ENCODE results near the gene FBXL17.

Gene FBXL17

DNA sequence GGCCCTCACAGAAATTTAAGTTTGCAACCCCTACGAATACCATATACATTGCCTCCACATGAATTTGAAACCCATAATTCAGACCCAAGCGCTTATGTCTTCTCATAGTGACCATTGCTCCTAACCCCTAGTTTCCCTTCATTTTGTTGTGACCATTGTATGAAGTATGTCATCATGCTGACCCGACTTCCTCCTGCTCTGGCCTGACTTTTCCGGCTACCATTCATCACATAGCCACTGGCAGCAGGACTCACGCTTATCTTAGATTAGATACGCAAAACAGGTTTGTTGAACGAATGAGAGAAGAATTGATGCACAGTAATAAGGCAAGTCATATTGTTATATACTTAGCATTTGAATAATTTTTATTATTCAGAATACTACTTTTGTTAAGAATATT, 345.4 kb downstream of the FBXL17 start:
- no peak overlapping the region for H3K4me3 ChIP-seq (ENCODE audit: low read depth in 1 of 2, low read length in 2 of 2)
- H3K4me1 ChIP-seq (ENCODE audit: control insufficient read depth in 1 of 2, insufficient read depth in 2 of 2, low read length in 2 of 2), result no peaks in the 10 kb centered on the region
- no peaks in the 10 kb centered on the region for H3K9me3 ChIP-seq (ENCODE audit: control insufficient read depth in 1 of 2, low read length in 2 of 2)
- no peaks in the 10 kb centered on the region for H3K27me3 ChIP-seq (ENCODE audit: low read depth, low read length)
- no peak overlapping the region for H3K27ac ChIP-seq (ENCODE audit: low read length)
- no peaks in the 10 kb centered on the region for H3K36me3 ChIP-seq (ENCODE audit: control insufficient read depth in 1 of 2, insufficient read depth in 2 of 2, low read length in 2 of 2)

DNA sequence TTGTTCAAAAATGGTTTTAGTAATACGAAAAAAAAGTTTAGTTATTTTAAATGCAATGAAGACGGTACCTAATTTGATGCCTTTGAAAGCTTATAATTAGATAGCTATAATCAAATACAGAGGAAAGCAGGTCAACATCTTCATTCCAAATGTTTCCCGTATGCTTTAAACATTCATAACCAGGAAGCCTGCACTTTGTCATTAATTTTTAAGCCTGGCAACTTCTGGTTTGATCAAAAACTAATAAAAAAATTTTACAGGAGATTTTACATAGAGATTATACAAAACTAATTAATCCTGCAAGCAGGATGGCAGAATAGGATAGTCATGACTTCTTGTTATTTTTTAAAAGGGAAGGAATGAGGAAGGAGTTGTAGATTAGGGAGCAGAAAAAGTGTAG, 353.0 kb downstream of the FBXL17 start:
- H3K36me3 ChIP-seq (ENCODE audit: control insufficient read depth in 1 of 2, insufficient read depth in 2 of 2, low read length in 2 of 2), result no peaks in the 10 kb centered on the region
- no peaks in the 10 kb centered on the region for H3K9me3 ChIP-seq (ENCODE audit: control insufficient read depth in 1 of 2, low read length in 2 of 2)
- no peaks in the 10 kb centered on the region for H3K27me3 ChIP-seq (ENCODE audit: low read depth, low read length)
- H3K27ac ChIP-seq (ENCODE audit: low read length), result no peak overlapping the region
- H3K4me3 ChIP-seq (ENCODE audit: low read depth in 1 of 2, low read length in 2 of 2), result no peak overlapping the region
- no peaks in the 10 kb centered on the region for H3K4me1 ChIP-seq (ENCODE audit: control insufficient read depth in 1 of 2, insufficient read depth in 2 of 2, low read length in 2 of 2)

GRCh38 chr5:108028412-108028811, 353.5 kb downstream of the FBXL17 start:
- Histone ChIP-seq H3K4me1 (ENCODE audit: control insufficient read depth in 1 of 2, insufficient read depth in 2 of 2, low read length in 2 of 2) (no peaks in the 10 kb centered on the region), H3K27me3 (ENCODE audit: low read depth, low read length) (no peaks in the 10 kb centered on the region), H3K9me3 (ENCODE audit: control insufficient read depth in 1 of 2, low read length in 2 of 2) (no peaks in the 10 kb centered on the region), H3K27ac (ENCODE audit: low read length) (no peak overlapping the region), H3K36me3 (ENCODE audit: control insufficient read depth in 1 of 2, insufficient read depth in 2 of 2, low read length in 2 of 2) (no peaks in the 10 kb centered on the region), H3K4me3 (ENCODE audit: low read depth in 1 of 2, low read length in 2 of 2) (no peak overlapping the region)

DNA sequence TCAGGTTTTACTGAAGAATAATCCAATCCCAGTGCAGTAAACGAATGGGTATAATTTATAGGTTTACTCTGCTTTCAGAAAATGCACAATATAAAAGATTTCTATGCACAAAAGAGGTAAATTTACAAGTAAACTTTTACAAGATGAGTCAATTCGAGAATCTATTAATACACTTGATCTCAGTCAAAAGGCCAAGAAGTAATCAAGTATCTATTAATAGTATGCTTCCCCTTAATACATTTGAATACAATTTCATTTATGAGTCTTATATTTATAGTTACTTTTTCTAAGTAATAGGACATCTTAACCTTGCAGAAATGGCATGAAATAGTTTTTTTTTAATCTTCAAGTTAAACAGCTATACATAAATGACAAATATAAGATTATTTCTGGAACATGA, 355.9 kb downstream of the FBXL17 start:
- Histone ChIP-seq H3K27me3 (ENCODE audit: low read depth, low read length) (no peaks in the 10 kb centered on the region), H3K4me3 (ENCODE audit: low read depth in 1 of 2, low read length in 2 of 2) (no peak overlapping the region), H3K9me3 (ENCODE audit: control insufficient read depth in 1 of 2, low read length in 2 of 2) (no peaks in the 10 kb centered on the region), H3K36me3 (ENCODE audit: control insufficient read depth in 1 of 2, insufficient read depth in 2 of 2, low read length in 2 of 2) (no peaks in the 10 kb centered on the region), H3K27ac (ENCODE audit: low read length) (no peak overlapping the region), H3K4me1 (ENCODE audit: control insufficient read depth in 1 of 2, insufficient read depth in 2 of 2, low read length in 2 of 2) (no peaks in the 10 kb centered on the region)

DNA sequence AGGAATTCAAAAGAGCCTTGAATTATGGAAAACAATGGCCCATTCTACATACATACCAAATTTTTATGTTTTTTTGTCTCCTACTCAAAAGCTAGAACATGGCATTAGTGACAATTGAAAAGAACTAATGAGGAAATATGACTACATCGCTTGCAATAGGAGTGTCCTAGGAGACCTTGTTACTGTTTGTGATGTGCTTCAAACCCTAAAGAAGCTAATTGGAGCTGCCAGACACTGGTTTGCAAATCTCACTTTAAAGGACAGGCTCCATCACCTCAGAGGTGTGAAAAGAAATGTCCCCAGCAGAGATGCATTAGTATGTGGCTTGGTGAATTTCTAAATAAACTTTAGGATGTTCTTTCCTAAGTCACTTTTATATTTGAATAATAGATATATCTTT, 356.9 kb downstream of the FBXL17 start:
- no peaks in the 10 kb centered on the region for H3K36me3 ChIP-seq (ENCODE audit: control insufficient read depth in 1 of 2, insufficient read depth in 2 of 2, low read length in 2 of 2)
- H3K27ac ChIP-seq (ENCODE audit: low read length), result no peak overlapping the region
- no peaks in the 10 kb centered on the region for H3K9me3 ChIP-seq (ENCODE audit: control insufficient read depth in 1 of 2, low read length in 2 of 2)
- no peak overlapping the region for H3K4me3 ChIP-seq (ENCODE audit: low read depth in 1 of 2, low read length in 2 of 2)
- no peaks in the 10 kb centered on the region for H3K4me1 ChIP-seq (ENCODE audit: control insufficient read depth in 1 of 2, insufficient read depth in 2 of 2, low read length in 2 of 2)
- no peaks in the 10 kb centered on the region for H3K27me3 ChIP-seq (ENCODE audit: low read depth, low read length)

DNA sequence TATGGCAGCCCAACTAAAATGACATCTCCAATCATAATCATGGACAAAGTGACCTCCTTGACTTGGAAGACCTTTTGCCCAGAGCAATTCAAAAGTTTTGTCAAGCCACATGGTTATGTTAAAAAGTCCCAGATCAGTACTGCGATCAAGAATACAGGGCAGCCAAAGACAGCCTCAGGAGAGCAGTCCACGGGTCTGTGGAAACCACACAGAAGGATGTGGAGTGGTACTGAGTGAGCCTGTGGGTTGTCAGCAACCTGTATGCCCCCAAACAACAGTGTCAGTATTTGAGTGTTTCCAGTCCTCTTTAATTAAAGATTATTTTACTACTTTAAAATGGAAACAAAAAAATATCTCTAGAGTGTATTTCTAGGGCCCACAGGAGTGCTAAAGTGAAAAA, 365.8 kb downstream of the FBXL17 start:
- no peaks in the 10 kb centered on the region for H3K36me3 ChIP-seq (ENCODE audit: control insufficient read depth in 1 of 2, insufficient read depth in 2 of 2, low read length in 2 of 2)
- no peaks in the 10 kb centered on the region for H3K27me3 ChIP-seq (ENCODE audit: low read depth, low read length)
- no peak overlapping the region for H3K4me3 ChIP-seq (ENCODE audit: low read depth in 1 of 2, low read length in 2 of 2)
- H3K27ac ChIP-seq (ENCODE audit: low read length), result no peak overlapping the region
- H3K9me3 ChIP-seq (ENCODE audit: control insufficient read depth in 1 of 2, low read length in 2 of 2), result no peaks in the 10 kb centered on the region
- no peaks in the 10 kb centered on the region for H3K4me1 ChIP-seq (ENCODE audit: control insufficient read depth in 1 of 2, insufficient read depth in 2 of 2, low read length in 2 of 2)

GRCh38 chr5:108006791-108007190, 375.1 kb downstream of the FBXL17 start:
- no peaks in the 10 kb centered on the region for H3K4me1 ChIP-seq (ENCODE audit: control insufficient read depth in 1 of 2, insufficient read depth in 2 of 2, low read length in 2 of 2)
- H3K27ac ChIP-seq (ENCODE audit: low read length), result no peak overlapping the region
- no peaks in the 10 kb centered on the region for H3K9me3 ChIP-seq (ENCODE audit: control insufficient read depth in 1 of 2, low read length in 2 of 2)
- H3K27me3 ChIP-seq (ENCODE audit: low read depth, low read length), result no peaks in the 10 kb centered on the region
- no peaks in the 10 kb centered on the region for H3K36me3 ChIP-seq (ENCODE audit: control insufficient read depth in 1 of 2, insufficient read depth in 2 of 2, low read length in 2 of 2)
- no peak overlapping the region for H3K4me3 ChIP-seq (ENCODE audit: low read depth in 1 of 2, low read length in 2 of 2)

GRCh38 chr5:108003178-108003577, 378.7 kb downstream of the FBXL17 start:
- peak overlapping the region; percentile 14 to 32 for H3K4me3 ChIP-seq (ENCODE audit: low read depth in 1 of 2, low read length in 2 of 2)
- no peaks in the 10 kb centered on the region for H3K27me3 ChIP-seq (ENCODE audit: low read depth, low read length)
- H3K9me3 ChIP-seq (ENCODE audit: control insufficient read depth in 1 of 2, low read length in 2 of 2), result no peaks in the 10 kb centered on the region
- no peak overlapping the region for H3K27ac ChIP-seq (ENCODE audit: low read length)
- H3K36me3 ChIP-seq (ENCODE audit: control insufficient read depth in 1 of 2, insufficient read depth in 2 of 2, low read length in 2 of 2), result no peaks in the 10 kb centered on the region
- no peaks in the 10 kb centered on the region for H3K4me1 ChIP-seq (ENCODE audit: control insufficient read depth in 1 of 2, insufficient read depth in 2 of 2, low read length in 2 of 2)

DNA sequence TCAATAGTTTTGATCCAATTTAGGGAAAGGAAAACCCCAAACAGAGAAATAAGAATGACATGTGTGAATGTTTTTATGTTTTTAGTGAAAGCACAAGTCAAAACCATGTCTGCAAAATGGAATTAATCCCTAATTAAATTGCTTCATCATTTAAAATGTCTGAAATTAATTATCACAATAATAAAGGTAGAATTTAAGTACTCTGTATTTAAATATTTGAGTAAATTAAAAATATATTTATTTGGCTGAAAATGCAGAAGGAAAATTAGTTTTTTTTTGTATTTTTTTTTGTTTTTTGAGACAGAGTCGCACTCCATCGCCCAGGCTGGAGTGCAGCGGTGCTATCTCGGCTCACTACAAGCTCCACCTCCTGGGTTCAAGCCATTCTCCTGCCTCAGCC, 380.7 kb downstream of the FBXL17 start:
- no peaks in the 10 kb centered on the region for H3K36me3 ChIP-seq (ENCODE audit: control insufficient read depth in 1 of 2, insufficient read depth in 2 of 2, low read length in 2 of 2)
- no peaks in the 10 kb centered on the region for H3K9me3 ChIP-seq (ENCODE audit: control insufficient read depth in 1 of 2, low read length in 2 of 2)
- H3K4me3 ChIP-seq (ENCODE audit: low read depth in 1 of 2, low read length in 2 of 2), result no peak overlapping the region
- H3K4me1 ChIP-seq (ENCODE audit: control insufficient read depth in 1 of 2, insufficient read depth in 2 of 2, low read length in 2 of 2), result peaks cover 0 to 6% of the 10 kb centered on the region in 2 donors
- H3K27me3 ChIP-seq (ENCODE audit: low read depth, low read length), result no peaks in the 10 kb centered on the region
- H3K27ac ChIP-seq (ENCODE audit: low read length), result no peak overlapping the region

DNA sequence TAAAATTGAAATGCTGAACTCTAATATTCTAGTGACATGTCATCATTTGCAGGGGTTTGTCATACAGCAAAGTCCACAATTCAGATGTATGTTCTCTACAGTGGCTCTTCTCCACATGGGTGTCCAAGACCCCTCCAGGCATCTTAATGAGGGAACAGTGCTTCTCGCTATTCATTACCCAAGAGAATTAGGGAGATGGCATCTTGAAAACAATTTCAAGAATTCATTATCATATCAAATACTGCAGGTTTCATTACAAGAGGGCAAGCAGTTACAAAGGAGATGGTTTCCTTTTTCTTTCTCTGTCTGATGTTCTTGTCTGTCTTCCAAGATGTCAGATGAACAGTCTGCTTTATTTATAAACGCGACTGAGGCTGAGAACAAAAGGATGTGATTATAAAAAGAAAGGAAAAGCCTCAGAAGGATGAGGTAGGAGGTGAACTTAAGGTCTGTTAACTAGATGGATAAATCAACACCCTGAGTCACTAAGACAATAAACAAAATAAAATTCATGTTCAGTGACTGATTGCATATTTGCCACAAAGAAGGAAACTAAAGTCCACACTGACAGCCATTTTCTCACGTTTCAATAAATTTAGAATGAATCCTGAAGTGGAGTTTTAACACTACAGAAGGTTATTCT, 384.4 kb downstream of the FBXL17 start:
- H3K4me1 ChIP-seq (ENCODE audit: control insufficient read depth in 1 of 2, insufficient read depth in 2 of 2, low read length in 2 of 2), result peaks cover 0 to 6% of the 10 kb centered on the region in 2 donors
- H3K27me3 ChIP-seq (ENCODE audit: low read depth, low read length), result no peaks in the 10 kb centered on the region
- H3K4me3 ChIP-seq (ENCODE audit: low read depth in 1 of 2, low read length in 2 of 2), result no peak overlapping the region
- no peaks in the 10 kb centered on the region for H3K36me3 ChIP-seq (ENCODE audit: control insufficient read depth in 1 of 2, insufficient read depth in 2 of 2, low read length in 2 of 2)
- H3K27ac ChIP-seq (ENCODE audit: low read length), result no peak overlapping the region
- H3K9me3 ChIP-seq (ENCODE audit: control insufficient read depth in 1 of 2, low read length in 2 of 2), result no peaks in the 10 kb centered on the region

GRCh38 chr5:107993341-107993740, 388.6 kb downstream of the FBXL17 start:
- peaks cover 0 to 6% of the 10 kb centered on the region in 2 donors for H3K4me1 ChIP-seq (ENCODE audit: control insufficient read depth in 1 of 2, insufficient read depth in 2 of 2, low read length in 2 of 2)
- no peak overlapping the region for H3K4me3 ChIP-seq (ENCODE audit: low read depth in 1 of 2, low read length in 2 of 2)
- H3K27ac ChIP-seq (ENCODE audit: low read length), result no peak overlapping the region
- H3K27me3 ChIP-seq (ENCODE audit: low read depth, low read length), result no peaks in the 10 kb centered on the region
- no peaks in the 10 kb centered on the region for H3K9me3 ChIP-seq (ENCODE audit: control insufficient read depth in 1 of 2, low read length in 2 of 2)
- no peaks in the 10 kb centered on the region for H3K36me3 ChIP-seq (ENCODE audit: control insufficient read depth in 1 of 2, insufficient read depth in 2 of 2, low read length in 2 of 2)

All from muscle layer of duodenum (tissue), 2 donors.